Measurements from ENCODE around the gene DDI2. TPM values are rescaled to one million over a fixed set of nuclear protein-coding genes. Genes with fewer than 3 reads are reported as not detected.
A peak's percentile ranks its signal among the peaks of the same experiment; 100 is the strongest.

Gene DDI2
- total RNA-seq, 3 donors from 2014 or later (not counting 1 experiment from before 2014, with no cell fraction given), result 27.3 to 39.8 (median 34.0) TPM

DNA sequence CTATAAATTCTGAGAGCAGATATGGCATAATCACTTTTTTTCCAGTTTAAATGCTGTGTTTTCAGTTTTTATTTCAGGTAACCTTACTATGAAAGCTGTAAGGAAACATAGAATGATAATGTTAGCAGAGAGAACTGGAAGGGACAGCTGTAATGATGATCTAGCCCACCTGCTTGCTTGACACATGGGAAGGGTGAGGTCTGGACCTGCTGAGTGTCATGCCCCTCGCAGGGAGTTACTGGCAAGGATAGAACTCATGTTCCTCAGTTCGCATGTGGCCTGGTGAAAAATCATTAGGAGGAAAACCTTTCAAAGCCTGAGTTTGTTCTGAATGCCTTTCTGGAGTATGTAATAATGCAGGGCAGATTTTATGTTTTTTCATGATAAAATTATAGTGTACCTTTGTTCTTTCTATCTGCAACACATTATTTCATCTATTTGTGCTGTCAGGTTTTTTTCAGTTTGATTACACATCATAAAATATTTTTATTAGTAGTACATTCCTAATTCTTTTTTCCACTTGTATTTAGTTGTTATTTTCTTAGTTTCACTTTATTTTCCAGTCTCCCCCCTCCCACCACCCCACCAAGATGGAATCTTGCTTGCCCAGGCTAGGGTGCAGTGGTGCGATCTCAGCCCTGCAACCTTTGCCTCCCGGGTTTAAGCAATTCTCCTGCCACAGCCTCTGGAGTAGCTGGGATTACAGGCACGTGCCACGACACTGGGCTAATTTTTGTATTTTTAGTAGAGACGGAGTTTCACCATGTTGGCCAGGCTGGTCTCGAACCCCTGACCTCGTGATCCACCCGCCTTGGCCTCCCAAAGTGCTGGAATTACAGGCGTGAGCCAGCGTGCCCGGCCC lies 8.0 kb downstream of the DDI2 start:
- peaks cover 5% of the 10 kb centered on the region for H3K36me3 Mint-ChIP-seq
- H3K27me3 ChIP-seq (ENCODE audit: control insufficient read depth, insufficient read depth, low read length), result no peaks in the 10 kb centered on the region
- TF ChIP-seq, protein P1, sequence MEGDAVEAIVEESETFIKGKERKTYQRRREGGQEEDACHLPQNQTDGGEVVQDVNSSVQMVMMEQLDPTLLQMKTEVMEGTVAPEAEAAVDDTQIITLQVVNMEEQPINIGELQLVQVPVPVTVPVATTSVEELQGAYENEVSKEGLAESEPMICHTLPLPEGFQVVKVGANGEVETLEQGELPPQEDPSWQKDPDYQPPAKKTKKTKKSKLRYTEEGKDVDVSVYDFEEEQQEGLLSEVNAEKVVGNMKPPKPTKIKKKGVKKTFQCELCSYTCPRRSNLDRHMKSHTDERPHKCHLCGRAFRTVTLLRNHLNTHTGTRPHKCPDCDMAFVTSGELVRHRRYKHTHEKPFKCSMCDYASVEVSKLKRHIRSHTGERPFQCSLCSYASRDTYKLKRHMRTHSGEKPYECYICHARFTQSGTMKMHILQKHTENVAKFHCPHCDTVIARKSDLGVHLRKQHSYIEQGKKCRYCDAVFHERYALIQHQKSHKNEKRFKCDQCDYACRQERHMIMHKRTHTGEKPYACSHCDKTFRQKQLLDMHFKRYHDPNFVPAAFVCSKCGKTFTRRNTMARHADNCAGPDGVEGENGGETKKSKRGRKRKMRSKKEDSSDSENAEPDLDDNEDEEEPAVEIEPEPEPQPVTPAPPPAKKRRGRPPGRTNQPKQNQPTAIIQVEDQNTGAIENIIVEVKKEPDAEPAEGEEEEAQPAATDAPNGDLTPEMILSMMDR (IDR thresholded peaks at IDR 0.05), result no peak
- ATAC-seq (no peak), DNase-seq (no peak)
- no peaks in the 10 kb centered on the region for H3K9me3 ChIP-seq (ENCODE audit: control insufficient read depth, insufficient read depth, low read length)
- H3K27ac ChIP-seq (ENCODE audit: low read length), result no peak overlapping the region
- peaks cover 36 to 37% of the 10 kb centered on the region in 2 donors for H3K4me1 Mint-ChIP-seq
- H3K27ac Mint-ChIP-seq, result no peak overlapping the region
- no peaks in the 10 kb centered on the region for H3K27me3 Mint-ChIP-seq (ENCODE audit: low read depth in 2 of 2)
- H3K4me1 ChIP-seq (ENCODE audit: control insufficient read depth, insufficient read depth, low read length), result no peaks in the 10 kb centered on the region
- 94% methylated on average over 13 of the region's 13 CpGs for WGBS (ENCODE audit: insufficient coverage)
- intact Hi-C loops (cut with micrococcal nuclease), result no loop called here
- H3K4me3 ChIP-seq (ENCODE audit: low read length), result no peak overlapping the region
- H3K36me3 ChIP-seq (ENCODE audit: control insufficient read depth, insufficient read depth, low read length), result peaks cover 17% of the 10 kb centered on the region
- H3K9me3 Mint-ChIP-seq, result no peaks in the 10 kb centered on the region
- no peak overlapping the region for H3K4me3 Mint-ChIP-seq

DNA sequence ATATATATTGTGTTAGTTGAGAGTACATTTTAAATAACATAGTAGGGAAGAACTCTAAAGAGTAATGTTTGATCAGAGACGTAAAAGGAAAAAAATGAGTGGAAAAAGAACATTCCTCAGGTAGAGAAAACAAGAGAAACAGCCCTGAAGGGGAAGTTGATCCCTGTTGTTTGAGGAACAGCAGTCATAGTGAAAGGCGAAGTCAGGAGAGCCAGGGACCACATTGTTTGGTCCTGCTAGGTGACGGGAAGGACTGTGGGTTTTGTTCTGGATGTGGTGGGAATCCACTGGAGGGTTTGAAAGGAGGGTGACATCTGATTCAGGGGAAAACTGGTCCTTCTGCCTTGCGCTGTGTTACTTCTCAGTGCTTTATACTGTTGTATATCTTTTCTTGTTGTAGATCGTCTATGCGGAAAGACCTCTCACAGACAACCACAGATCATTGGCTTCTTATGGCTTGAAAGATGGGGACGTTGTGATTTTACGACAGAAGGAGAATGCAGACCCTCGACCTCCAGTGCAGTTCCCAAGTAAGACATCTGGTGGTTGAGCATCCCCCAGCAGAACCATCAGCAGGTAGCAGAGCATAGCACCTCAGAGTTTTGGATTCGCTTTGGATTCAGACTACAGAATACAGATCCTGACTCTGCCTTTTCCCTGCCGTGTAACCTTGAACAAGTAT lies 9.2 kb downstream of the DDI2 start:
- no peak overlapping the region for H3K27ac ChIP-seq (ENCODE audit: low read length)

DNA sequence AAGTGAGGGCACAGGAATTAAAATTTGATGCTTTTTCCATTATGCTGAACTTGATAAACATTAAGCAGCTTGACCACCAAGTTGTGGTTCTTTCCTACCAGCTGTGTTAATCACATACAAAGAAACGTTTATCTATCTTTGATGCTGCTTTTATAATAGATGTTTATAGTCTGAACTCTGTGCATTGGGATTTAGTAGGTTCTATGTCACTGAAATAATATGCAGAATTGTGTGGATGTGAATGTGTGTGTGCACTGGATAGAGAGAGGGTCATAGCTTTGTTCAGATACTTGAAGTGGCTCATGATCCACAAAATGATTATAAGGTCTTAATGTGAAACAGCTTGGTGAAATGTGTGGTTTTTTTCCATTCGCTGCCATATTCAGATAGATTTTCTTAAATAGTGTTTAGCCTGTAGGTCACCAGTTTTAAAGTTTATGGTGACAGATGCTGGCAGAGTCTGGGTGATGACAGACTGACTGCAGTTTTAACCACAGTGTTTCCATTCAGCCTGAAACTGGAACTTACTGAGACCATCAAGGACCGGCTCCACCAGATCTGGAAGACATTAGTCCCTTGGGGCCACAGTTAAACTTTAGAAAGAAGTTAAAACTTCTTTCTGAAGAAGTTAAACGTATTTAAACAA lies 10.2 kb downstream of the DDI2 start:
- 53% methylated on average over 3 of the region's 4 CpGs for WGBS (ENCODE audit: insufficient coverage)
- intact Hi-C loops (cut with micrococcal nuclease), result no loop called here
- ATAC-seq, result no peak
- Histone ChIP-seq H3K4me3 (ENCODE audit: low read length) (no peak overlapping the region), H3K27ac (ENCODE audit: low read length) (no peak overlapping the region), H3K4me1 (ENCODE audit: control insufficient read depth, insufficient read depth, low read length) (no peaks in the 10 kb centered on the region), H3K27me3 (ENCODE audit: control insufficient read depth, insufficient read depth, low read length) (no peaks in the 10 kb centered on the region), H3K36me3 (ENCODE audit: control insufficient read depth, insufficient read depth, low read length) (peaks cover 28% of the 10 kb centered on the region), H3K9me3 (ENCODE audit: control insufficient read depth, insufficient read depth, low read length) (no peaks in the 10 kb centered on the region)
- Mint-ChIP-seq H3K36me3 (peaks cover 15% of the 10 kb centered on the region), H3K27ac (peak overlapping the region in 1 of 2 donors; percentile 27), H3K4me1 (peaks cover 19 to 21% of the 10 kb centered on the region in 2 donors), H3K4me3 (no peak overlapping the region), H3K27me3 (ENCODE audit: low read depth in 2 of 2) (no peaks in the 10 kb centered on the region), H3K9me3 (no peaks in the 10 kb centered on the region)
- TF ChIP-seq, protein P1 (IDR thresholded peaks at IDR 0.05), result no peak
- DNase-seq, result no peak

More for the DNA sequence above, 9.2 kb downstream of the DDI2 start:
- H3K4me3 ChIP-seq (ENCODE audit: low read length), result no peak overlapping the region
- H3K36me3 Mint-ChIP-seq, result peaks cover 10% of the 10 kb centered on the region
- H3K4me1 ChIP-seq (ENCODE audit: control insufficient read depth, insufficient read depth, low read length), result no peaks in the 10 kb centered on the region
- no peaks in the 10 kb centered on the region for H3K9me3 Mint-ChIP-seq
- no peaks in the 10 kb centered on the region for H3K9me3 ChIP-seq (ENCODE audit: control insufficient read depth, insufficient read depth, low read length)
- ATAC-seq (no peak), DNase-seq (no peak)
- H3K36me3 ChIP-seq (ENCODE audit: control insufficient read depth, insufficient read depth, low read length), result peaks cover 25% of the 10 kb centered on the region
- no peaks in the 10 kb centered on the region for H3K27me3 Mint-ChIP-seq (ENCODE audit: low read depth in 2 of 2)
- H3K27ac Mint-ChIP-seq, result no peak overlapping the region
- 93% methylated on average over 11 of the region's 11 CpGs for WGBS (ENCODE audit: insufficient coverage)
- no peak overlapping the region for H3K4me3 Mint-ChIP-seq
- TF ChIP-seq, protein P1 (IDR thresholded peaks at IDR 0.05), result no peak
- H3K4me1 Mint-ChIP-seq, result peaks cover 27 to 28% of the 10 kb centered on the region in 2 donors
- intact Hi-C loops (cut with micrococcal nuclease), result no loop called here
- no peaks in the 10 kb centered on the region for H3K27me3 ChIP-seq (ENCODE audit: control insufficient read depth, insufficient read depth, low read length)
